NCI-H82 treated with DMSO at 0.1 percent for 48 hours (cell line): ENCODE results near the gene PLB1.
"Not testable (repeated sequence)": the region's sequence is repeated elsewhere in the genome, so short reads cannot be mapped to it uniquely, and the experiment has no call there.

Experiments used
- DNase-seq: peaks from one replicate; lab custom pipeline; 2025; ENCODE audit not compliant: unreplicated experiment; lab: John Stamatoyannopoulos, UW

PLB1 gene

DNA sequence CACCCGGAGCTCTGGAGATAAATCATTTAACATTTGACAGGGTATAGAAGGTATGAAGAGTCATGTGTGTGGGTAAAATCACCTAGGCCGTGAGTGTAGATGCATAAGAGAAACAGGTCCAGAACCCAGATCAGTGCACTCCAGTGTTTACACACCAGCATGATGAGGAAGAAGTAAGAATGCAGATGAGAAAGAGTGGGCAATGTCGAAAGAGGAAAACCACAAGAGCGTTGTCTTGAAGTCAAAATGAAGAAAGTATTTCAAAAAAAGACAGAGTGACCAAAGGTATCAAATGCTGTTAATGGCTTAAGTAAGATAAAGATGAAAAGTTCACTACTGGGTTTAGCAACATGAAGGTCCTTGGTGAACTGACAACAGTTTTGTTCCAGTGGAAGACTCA, 32.0 kb upstream of the PLB1 start:
- no peak for DNase-seq

DNA sequence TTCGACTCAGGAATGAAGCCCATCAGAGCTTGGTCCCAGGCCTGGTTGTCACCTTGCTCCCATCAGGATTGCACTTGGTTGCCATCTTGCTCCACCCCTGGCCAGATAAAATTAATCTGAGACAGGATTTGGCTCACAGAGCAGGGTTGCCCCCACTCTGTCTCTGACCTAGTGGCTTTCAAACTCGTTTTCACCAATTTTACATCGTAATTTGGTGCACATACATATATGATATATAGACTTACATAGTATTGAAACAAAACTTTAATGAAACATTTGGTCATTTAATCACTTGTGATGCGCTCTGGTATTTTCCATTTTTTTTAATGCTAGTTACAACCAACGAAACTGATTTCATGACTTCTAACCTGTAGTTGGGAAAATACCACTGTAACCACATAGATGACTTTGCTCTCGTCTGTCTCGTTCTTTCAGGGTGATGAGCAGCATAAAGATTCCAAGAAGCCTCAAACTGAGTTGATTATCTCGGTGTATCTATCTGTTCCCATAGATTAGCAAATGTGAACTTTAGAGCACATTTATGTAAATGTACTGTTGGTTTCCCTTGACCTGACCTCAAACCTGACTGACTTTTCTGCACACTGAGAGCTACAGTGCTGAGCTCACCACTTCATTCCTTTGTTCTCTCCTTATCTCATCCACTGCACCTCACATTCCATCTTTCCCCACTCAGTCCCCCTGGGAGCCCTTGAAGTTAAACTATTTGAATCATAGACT, 30.5 kb upstream of the PLB1 start:
- no peak for DNase-seq

GRCh38 chr2:28469304-28469703, 26.6 kb upstream of the PLB1 start:
- no peak for DNase-seq

DNA sequence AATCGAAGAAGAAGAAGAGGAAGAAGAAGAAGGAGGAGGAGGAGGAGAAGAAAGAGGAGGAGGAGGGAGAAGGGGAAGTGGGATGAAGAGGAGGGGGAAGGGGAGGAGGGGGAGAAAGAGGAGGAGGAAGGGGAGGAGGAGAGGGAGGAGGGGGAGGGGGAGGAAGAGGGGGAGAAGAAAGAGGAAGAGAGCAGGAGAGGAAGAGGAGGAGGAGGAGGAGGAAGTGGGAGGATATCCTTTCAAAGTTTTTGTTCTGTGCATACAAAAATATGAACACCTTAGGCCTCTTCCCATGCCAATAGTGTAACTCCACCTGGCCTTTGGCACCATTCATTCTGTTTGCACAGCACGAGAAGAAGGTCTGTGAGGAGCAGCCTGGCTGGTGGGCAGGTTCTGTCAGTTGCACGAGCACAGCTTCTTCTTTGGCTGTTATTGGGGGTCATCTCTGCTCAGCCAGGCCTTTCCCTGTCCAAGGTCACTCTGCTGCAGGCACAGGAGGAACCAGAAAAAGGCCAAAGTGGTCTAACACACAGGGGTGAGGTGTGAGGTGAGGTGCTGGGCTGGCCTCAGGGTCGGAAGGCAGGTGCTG, 25.8 kb upstream of the PLB1 start:
- no peak for DNase-seq

DNA sequence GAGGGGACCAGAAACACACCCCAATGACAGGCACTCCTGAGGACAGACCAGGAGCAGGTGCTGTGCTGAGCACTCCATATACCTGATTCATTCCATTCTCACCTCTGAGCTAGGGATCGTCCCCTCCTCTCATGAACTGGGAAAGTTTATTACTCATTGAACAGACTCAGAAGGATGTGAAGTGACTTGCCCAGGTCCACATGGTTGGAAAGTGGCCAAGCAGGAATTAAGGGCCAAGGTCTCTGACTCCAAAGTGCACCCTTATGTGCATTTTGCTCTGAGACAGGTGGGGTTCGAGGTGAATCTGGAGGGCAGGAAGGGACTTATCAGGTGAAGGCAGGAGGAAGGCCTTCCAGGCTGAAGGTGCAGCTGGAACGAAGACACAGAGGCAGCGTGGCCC, 25.1 kb upstream of the PLB1 start:
- DNase-seq: no peak

DNA sequence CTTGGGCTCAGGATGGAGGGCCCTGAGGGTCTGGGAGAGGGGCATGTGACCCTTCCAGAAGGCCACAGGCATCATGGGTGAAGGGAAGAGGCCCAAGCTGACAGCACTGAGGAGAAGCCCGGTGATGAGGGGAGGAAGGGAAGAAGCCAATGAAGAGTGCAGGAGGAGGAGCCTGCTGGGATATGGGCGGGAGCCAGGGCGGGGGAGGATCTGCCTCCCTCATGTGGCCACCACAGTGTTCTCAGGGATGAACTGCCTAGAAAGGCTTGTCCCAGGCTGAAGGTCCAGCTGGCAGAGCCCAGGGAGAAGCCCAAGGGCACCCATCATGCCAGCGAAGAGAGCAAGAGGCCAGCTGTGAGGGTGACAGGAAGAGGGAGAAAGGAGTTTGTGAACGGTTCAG, 24.6 kb upstream of the PLB1 start:
- no peak for DNase-seq

GRCh38 chr2:28471701-28472236, 24.1 kb upstream of the PLB1 start:
- no peak for DNase-seq

DNA sequence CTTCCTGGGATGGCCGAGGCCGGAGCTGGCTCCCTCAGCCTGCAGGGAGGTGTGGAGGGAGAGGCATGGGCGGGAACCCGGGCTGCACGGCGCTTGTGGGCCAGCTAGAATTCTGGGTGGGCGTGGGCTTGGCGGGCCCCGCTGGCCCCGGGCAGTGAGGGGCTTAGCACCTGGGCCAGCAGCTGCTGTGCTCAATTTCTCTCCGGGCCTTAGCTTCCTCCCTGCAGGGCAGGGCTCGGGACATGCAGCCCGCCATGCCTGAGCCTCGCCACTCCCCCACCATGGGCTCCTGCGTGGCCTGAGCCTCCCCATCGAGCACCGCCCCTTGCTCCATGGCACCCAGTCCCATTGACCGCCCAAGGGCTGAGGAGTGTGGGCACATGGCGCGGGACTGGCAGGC, 23.2 kb upstream of the PLB1 start:
- DNase-seq: not testable (repeated sequence)

DNA sequence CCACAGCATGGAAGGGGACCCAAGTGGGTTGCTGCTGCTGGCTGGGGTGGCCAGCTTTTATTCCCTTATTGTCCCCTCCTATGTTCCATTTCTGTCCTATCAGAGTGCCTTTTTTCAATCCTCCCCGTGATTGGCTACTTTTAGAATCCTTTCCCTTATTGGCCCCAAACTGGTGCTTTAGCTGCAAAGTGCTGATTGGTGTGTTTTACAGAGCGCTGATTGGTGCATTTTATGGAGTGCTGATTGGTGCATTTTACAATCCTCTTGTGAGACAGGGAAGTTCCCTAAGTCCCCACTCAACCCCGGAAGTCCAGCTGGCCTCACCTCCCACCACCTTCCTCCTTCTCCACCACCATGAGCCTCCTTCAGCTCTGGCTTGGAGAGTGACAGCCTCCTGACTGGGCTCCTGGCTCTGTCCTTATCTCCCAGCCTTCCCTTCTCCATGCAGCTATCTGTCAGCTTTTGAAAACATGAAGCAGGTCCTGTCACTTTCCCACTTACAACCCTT, 20.7 kb upstream of the PLB1 start:
- no peak for DNase-seq

GRCh38 chr2:28477087-28477486, 18.8 kb upstream of the PLB1 start:
- DNase-seq: no peak

- DNase-seq: no peak
Observed at GRCh38 chr2:28477645-28478044, 18.2 kb upstream of the PLB1 start.

DNA sequence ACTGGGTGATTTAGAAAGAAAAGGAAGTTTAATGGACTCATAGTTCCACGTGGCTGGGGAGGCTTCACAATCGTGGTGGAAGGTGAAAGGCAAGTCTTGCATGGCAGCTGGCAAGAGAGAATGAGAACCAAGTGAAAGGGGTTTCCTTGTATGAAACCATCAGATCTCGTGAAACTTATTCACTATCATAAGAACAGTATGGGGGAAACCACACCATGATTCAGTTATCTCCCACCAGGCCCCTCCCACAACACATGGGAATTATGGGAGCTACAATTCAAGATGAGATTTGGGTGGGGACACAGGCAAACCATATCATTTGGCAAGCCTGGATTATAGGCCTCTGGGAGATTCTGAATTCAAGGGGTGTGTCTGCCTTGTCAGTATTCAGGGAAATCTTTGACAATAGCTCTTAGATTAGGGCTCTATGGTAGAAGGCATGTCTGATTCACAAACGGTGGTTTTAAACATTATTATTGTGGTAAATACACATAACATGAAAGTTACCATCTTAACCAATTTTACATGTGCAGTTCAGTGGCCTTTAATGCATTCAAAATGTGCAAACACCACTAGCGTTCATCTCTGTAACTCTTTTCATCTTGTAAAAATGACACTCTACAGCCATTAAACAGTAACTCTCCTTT, 15.3 kb upstream of the PLB1 start:
- no peak for DNase-seq

DNA sequence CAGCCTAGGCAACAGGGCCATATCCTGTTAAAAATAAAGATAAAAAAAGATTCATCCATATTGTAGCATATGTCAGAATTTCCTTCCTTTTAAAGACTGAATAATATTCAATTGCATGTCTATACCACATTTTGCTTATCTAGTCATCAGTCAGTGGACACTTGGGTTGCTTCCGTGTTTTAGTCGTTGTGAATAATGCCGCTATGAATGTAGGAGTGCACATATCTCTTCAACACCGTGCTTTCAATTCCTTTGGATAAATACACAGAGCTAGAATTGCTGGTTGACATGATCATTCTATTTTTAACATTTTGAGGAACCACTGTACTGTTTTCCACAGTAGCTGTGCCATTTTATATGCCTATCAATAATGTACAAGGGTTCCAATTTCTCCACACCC, 14.0 kb upstream of the PLB1 start:
- no peak for DNase-seq

- DNase-seq: no peak
Observed at GRCh38 chr2:28484835-28485234, 11.0 kb upstream of the PLB1 start.

DNA sequence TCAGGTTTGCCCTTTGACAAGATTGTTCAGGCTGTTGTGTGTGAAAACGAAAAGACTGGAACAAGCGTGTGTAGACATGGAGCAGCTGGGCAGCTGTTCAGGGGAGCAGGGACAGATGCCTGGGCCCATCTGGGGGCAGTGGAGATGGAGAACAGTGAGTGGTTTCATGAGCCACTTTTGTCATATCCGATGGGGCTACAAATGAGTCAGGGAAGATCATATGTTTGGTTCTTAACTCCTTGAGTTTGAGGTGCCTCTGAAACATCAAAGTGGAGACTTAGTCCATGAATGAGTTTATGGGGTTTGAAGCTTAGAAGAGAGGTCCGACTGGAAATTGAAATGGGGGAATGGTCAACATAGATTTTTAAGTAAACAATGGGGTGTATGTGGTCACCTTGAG, 9.3 kb upstream of the PLB1 start:
- no peak for DNase-seq

GRCh38 chr2:28487258-28487657, 8.6 kb upstream of the PLB1 start:
- no peak for DNase-seq

DNA sequence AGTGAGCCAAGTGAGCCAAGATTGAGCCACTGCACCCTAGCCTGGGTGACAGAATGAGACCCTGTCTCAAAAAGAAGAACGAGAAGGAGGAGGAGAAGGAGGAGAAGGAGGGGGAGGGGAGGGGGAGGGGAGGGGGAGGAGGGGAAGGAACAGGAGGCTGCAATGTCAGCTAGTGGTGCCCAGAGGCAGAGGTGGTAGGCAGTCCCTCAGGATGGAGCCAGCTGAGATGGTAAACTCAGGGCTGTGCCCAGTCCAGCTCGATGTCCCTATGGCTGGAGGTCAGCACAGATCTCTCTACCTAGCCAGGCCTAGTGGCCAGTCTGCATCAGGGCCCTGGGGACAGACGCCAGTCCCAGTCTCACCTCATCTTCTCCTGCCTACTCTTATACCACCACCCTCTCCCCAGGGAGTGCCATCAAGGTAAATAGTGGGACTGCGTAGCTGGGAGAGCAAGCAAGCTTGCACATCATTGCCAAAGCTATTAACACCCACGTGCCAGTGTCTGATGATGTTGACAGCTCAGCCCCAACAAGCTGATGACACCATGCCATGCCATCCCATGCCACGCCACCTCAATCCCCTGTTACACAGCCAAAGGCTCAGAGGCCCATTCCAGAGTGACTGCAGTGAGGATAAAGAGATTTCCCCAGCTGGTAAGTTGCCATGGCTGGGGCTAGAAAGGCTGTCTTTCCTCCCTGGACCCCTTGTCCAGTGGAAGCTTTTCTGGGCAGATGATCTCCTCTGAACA, 7.6 kb upstream of the PLB1 start:
- no peak for DNase-seq

DNA sequence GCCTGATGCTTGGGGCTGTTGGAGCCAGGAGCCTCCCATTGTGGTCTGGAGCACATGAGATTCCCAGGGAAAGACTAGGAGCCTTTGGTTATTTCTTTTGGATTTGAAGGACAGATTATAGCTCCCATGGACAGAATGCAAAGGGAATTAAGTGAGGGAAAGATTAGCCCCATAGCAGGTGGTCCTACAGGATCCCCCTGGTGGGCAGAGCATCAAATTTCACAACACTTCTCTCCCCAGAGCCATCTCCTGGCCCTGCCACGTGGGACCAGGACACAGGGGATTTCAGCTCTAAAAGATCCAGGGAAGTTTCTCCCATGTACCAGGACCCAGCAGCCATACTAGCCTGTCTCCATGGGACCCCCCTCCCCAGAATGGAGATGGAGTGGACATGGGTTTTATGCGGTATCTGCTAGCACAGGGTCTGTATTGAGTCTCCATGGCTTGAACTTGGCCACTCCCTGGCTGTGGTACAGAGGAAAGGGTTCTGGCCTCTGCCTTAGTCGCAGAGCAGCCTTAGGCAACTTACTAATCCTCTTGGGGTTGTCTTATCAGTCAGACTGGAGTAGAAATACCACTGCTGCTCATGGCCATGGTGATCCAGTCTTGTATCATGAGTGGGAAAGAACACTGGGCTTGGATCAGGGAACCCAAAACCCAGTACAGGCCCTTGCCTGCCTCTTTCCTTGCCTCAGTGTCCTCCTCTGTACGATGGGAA, 6.8 kb upstream of the PLB1 start:
- DNase-seq: peak; percentile 23

DNA sequence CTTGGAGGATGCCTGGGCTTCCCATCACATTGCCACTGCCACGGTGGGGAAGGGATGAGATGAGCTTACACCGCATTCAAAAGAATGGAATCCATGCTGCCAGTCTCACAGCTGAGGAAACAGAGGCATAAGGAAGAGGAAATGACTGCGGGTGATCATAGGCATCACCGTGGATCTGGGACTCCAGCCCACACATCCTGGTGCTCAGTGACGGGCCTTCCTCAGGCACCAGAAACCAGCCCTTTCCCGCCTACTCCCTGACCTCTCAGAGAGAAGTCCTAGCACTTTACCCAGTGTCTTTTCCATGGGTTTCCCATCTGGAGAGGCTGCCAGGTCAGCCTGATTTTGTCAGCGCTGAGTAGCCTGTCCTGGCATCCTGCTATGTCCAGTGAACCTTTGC, 5.3 kb upstream of the PLB1 start:
- no peak for DNase-seq

DNA sequence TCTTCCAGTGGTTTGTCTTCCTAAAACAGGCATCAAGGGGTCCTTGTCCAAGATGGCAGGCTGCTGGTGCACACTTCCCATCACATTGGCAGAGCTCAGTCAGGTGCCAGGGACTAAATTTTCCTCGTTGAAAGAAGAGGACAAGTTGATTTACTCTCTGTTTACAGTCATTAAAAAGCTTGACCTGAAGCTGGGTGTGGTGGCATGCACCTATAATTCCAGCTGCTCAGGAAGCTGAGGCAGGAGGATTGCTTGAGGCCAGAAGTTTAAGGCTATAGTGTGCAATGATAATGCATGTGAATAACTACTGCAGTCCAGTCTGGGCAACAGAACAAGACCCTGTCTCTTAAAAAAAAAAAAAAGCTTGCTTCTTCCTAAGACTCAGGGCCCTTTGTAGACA, 3.6 kb upstream of the PLB1 start:
- no peak for DNase-seq

DNA sequence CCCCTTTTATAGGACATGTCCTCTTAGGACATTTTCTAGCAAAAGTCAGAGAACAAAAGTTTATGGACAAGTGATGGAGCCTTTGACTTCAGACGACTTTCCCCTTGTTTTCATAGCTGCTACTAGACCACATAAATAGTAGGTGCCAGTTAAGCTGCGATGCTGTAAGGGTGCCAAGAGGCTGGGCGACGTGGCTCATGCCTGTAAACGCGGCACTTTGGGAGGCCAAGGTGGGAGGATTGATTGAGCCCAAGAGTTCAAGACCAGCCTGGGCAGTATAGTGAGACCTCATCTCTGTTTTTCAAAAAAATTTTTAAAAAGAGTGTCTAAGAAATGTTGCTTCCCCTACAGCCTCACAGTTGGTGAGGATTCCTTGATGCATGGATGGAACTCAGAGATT, 2.2 kb upstream of the PLB1 start:
- DNase-seq: no peak
